ENCODE results near the gene PER3. TPM values are rescaled to one million over a fixed set of nuclear protein-coding genes. Genes with fewer than 3 reads are reported as not detected.

The PER3 gene
- polyA plus RNA-seq, 4 donors: 13.0 to 22.5 (median 13.9) TPM

DNA sequence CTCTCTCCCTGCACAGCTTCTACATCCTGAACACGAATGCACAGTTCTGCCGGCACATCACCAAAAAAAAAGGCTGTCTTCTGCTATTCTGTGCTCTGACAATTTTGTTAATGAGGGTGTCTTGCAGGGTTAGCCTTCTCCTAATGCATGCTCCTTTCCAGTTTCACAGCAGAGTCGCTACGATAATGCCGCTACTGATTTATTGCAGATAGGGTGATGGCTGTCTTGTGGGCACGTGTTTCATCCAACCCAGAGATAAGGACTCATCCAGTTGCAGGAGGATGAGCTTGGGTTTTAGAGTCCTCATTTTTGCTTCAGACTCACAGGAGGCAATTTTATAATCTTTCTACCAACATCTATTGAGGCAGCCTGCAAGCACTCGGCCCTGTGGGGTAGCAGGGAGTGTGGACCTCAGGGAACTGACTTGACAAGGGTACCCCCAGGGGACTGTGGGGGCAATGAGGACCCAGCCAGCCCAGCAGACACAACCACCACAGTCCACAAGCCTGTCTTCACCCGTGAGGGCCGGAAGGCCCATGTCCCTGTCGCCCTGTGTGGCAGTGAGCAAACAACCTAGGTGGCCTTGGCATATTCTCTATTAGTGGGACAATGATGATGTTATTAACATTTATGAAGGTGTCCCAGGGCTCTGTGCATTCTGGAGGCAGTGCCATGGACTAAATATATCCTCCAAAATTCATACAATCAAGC is 84.1 kb downstream of the PER3 start:
- DNase-seq (ENCODE audit: low read depth in 4 of 4, low spot score in 3 of 4): no peak

DNA sequence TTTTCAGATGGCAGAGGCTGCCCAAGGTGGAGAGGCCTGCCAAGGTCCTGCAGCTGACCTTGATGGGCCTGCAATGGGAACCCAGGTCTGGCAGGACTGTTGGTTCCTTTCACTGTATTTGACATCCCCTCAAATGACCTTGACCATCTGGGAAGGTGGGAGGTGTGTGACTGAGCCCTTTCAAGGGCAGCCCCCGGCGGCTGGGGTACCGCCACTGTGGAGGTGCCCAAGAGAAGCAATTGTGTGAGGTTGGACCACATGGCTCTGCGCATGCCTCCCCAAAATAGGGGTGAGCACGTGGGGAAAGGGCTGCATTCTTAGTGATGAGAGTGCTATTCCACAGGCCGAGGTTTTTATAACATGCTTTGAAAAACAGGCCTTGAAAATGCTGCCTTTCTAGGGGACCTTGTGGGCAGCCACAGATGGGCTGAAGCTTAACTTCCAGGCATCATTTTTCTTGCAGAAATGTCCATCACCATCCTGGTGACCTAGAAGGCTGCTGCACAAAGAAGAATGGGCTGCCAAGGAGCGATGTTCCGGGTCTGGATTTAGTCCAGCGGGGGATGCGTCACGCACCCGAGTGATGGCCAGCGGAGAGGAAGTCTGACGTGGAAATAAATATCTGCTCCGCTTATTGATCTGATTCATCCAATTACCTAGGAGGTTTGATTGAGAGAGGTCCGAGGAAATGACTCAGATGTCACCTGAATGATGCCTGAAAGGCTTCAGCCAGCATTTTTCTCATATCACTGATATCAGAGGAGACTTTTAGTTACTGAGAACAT is 85.2 kb downstream of the PER3 start:
- no peak for DNase-seq (ENCODE audit: low read depth in 4 of 4, low spot score in 3 of 4)

DNA sequence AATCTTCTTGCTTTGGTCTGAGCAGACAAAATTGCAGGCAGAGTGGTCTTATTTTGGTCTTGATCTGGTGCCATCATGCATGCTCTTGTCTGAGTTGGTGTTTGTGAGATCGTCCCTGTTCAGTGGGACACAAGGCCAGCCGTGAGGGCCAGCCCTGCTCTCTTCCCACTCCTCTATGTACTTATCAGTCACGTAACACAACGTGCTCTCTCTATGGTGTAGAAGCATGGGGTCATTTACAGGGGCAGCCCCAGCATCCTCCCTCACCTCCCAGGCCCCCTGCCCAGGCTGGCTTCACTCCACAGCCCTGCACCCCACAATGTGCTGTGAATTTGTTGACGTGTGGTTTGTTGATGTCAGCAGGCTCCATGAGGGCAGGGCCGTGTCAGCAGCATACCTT is 87.0 kb downstream of the PER3 start:
- no peak for DNase-seq (ENCODE audit: low read depth in 4 of 4, low spot score in 3 of 4)

DNA sequence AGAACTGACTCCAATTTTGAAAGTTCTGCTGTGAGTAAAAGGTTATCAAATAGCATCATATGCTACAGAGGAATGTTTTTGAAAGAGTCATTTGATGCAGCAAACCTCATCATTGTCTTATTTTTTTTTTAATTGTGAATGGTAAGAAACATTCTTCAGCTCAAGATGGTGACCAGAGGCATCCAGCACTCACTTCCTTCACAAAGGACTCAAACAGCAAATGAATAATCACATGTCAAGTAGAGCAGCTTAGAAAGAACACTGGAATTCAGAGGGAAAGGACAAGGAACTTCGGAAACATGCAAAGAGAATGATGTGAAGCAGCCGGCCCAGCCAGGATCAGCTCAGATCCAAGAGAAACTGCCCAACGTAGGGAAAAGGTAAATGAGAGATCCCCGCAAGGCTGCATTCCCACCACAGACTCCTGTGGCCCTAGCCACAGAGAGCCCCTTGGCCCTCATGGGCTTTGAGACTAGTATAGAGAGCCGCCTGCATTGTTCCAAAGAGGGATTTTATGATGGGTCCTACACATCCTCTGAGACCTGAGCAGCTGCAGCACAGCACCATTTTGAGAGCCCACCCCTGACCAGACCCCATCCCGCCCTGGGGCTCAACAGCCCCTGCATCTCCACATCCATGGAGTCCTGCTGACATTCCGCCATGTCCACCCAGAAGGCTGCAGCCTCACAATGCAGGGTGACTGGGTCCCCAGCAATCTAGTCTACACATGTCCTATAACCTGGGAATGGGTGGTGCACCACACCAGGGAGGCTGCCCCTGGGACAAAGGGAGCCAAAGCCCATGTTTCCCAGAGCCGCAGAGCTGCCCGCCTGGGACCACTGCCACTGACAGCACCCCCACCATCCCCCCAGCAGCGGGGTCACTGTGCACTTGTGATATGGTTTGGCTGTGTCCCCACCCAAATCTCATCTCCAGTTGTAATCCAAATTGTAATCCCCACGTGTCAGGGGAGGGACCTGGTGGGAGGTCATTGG is 90.0 kb downstream of the PER3 start:
- DNase-seq (ENCODE audit: low read depth in 4 of 4, low spot score in 3 of 4): no peak

DNA sequence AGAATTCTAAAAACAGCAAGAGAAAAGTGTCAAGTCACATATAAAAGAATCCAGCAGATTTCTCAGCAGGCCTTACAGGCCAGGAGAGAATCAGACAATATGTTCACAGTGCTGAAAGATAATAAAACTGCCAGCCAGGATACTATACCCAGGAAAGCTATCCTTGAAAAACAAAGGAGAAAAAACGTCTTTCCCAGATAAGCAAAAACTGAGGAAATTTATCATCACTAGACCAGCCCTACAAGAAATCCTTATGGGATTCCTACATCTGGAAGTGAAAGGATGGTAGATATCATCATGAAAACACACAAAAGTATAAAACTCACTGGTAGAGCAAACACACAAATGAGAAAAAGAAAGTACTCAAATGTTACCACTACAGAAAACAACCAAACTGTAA is 93.9 kb downstream of the PER3 start:
- no peak for DNase-seq (ENCODE audit: low read depth in 4 of 4, low spot score in 3 of 4)

DNA sequence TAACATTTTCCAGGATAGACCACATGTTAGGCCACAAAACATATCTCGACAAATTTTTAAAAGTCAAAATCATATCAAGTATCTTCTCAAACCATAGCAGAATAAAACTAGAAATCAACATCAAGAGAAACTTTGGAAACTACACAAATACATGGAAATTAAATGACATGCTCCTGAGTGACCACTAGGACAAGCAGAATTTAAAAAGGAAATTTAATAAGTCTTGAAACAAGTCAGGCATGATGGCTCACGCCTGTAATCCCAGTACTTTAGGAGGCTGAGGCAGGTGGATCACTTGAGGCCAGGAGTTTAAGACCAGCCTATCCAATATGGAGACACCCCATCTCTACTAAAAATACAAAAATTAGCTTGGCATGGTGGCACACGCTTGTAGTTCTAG is 95.1 kb downstream of the PER3 start:
- DNase-seq (ENCODE audit: low read depth in 4 of 4, low spot score in 3 of 4): no peak

DNA sequence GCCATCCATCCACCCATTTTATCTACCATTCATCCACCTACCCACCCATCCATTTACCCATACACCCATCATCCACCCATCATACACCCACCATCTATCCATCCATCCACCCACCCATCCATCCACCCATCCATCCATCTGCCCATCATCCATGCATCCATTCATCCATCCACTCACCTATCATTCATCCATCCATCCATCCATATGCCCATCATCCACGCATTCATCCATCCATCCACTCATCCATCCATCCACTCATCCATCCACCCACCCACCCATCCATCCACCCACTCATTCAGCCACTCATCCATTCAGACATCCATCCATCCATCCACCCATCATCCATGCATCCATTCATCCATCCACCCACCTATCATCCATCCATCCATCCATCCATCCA is 100.7 kb downstream of the PER3 start:
- no peak for DNase-seq (ENCODE audit: low read depth in 4 of 4, low spot score in 3 of 4)

DNA sequence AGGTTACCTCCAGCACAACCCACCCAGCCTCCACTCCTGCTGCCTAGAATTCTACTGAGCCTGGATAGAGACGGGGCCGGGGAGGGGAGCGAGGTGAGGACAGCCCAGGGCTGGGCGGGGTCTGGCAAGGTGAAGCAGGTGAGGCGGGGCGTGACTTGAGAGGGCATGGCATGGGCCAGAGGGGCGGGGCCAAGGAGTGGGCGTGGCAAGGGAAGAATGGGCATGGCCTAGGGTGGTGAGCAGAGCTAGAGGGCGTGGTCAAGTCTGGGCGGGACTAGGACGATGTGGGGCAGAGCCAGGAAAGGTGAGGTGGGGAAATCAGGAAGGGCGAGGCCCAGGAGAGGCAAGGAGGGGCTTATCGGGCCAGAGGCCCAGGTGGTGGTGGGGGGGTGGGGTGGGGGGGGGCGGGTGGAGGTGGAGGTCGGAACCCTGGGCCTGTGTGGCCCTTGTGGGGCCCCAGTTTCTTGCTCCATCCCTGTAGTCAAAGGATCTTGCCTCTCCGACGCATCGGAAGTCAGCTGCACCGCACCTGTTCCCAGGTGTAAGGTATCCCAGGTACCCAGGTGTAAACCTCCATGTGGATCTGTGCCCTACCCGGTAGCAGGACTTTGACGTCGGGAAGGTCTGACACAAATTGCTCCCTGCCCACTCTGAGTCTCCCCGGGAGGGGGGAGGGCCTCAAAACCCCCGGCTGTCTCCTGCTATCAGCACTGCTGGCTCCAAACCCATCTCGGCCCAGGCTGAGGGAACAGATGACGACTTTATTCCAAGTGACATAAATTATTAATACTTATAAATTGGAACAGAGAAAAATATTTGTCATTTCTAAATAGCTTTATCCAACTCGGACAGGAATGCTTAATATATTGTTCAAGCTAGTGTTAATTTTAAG is 101.7 kb downstream of the PER3 start:
- DNase-seq (ENCODE audit: low read depth in 4 of 4, low spot score in 3 of 4): no peak

DNA sequence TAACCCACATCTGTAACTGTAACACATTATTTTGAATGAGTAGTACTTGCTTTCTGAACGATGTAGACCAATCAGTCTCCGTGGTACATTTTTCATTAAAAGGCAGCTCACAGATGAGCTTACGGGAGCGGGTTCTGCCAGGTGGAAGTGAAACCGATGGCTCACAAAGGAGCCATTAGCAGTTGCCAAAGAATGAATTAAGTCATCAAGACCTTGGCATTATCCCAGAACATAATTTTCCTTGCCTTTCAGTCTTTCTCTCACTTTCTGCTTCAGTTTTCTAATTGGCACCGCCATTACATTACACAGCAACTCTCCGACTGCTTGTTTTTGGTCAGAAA is 102.3 kb downstream of the PER3 start:
- no peak for DNase-seq (ENCODE audit: low read depth in 4 of 4, low spot score in 3 of 4)

DNA sequence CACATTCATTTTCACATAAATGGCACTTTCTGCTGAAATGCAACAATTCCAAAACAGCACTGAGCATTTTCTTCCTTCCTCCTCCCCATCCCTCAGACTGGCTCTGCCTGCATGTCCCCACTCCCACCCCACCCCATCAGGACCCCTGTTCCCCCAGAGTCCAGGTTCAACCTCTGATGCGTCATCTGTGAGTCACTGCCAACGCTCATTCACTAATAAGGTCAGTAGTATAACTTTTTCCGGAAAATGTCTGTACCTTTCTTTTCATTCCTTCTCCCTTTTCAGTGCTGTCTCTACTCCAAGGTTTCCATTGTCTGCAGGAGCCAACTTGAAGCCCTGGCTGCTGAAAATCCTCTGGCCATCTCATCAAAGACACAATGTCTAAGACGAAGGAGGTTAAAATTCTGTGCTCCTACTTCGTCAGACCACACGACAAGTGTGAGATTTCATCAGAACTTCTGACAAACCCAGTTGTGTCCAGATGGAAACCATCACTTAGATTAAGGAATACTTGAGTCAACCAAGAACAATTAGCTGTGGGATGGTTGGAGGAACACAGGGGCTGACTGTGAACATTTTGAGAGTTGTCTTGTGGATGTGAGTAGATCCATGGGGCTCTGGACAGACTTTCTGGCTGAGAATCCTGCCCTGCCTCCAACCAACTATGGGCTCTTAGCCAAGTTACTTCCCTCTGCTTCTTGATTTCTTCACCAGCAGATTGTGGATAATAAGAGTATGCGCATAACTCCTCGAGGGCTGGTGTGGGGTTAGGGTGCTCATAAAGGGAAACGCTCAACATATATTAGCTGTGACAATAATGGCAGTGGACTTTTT is 104.4 kb downstream of the PER3 start:
- no peak for DNase-seq (ENCODE audit: low read depth in 4 of 4, low spot score in 3 of 4)

DNA sequence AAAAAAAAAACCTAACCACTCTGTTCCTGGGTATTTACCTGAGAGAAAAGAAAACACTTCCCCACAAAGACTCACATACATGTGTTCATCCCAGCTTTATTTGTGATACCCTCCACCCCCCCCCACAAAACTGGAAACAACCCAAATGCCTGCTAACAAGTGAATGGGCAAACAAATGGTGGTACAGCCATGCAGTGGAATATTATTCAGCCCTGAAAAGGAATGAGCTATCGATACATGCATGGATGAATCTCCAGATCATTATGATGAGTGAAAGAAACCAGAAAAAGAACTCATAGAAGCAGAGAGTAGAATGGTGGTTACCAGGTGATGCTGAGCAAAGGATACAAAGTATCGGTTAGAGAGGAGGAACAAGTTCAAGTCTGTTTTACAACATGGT is 106.8 kb downstream of the PER3 start:
- no peak for DNase-seq (ENCODE audit: low read depth in 4 of 4, low spot score in 3 of 4)

DNA sequence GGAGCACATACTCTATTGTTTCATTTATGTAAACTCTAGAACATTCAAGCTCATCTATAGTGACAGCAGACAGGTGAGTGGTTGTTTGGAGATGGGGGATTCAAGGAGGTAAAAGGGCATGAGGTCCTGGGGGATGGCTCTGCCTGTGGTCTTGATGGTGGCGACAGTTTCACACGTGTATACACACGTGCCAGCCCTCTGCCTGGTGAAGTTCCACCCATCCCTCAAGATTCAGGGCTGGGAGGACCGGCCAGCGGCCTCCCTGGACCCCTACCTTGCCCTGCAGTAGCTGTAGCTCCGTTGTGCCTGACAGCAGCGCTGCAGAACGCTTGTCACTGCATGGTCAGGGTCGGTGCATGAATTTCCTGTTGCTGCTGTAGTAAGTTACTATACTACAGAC is 107.7 kb downstream of the PER3 start:
- DNase-seq (ENCODE audit: low read depth in 4 of 4, low spot score in 3 of 4): no peak

DNA sequence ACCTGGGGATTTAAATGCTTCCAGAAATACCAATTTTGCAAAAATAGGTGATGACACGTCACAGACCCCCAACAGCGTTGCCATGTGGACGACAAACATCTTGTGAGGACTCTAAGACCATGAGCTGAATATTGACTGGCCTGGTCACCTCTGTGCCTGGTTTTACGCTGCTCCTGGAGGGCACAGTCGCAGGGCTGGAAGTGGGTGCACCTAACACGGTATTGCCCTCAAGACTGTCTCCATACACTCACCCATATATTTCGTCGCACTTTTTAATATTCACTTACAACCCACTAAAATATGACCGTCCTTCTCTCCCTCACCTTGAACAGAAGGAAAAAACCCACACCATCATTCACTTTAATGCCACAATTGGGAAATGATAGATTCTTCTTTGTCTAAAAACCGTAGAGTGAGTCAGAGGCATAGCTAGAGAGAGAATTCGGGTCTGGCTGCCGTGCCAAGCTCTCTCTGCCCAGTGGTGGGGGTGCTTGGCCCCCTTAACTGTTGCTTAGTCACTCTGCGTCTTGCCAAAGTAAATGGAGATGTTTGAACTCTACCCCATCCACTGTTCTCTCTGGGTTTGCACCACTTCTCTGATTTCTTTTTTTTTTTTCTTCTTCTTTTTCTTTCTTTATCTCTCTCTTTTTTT is 109.6 kb downstream of the PER3 start:
- no peak for DNase-seq (ENCODE audit: low read depth in 4 of 4, low spot score in 3 of 4)

Other genes with a start within 250 kb of the PER3 start
- gene VAMP3, start 13.0 kb upstream of the PER3 start, polyA plus RNA-seq (ENCODE audit: insufficient read length in 4 of 4): 100 to 1,000 TPM; 100 to 116 (median 104) TPM
- gene UTS2, start 68.8 kb downstream of the PER3 start, polyA plus RNA-seq (ENCODE audit: insufficient read length in 4 of 4): under 1 TPM in 1 of 4 donors, not detected in 3; 0.24 TPM
- under 1 TPM; 0.07 to 0.17 (median 0.11) TPM for gene TNFRSF9, start 156.5 kb downstream of the PER3 start, polyA plus RNA-seq (ENCODE audit: insufficient read length in 4 of 4)
- gene PARK7, start 177.4 kb downstream of the PER3 start, polyA plus RNA-seq (ENCODE audit: insufficient read length in 4 of 4): 100 to 1,000 TPM; 267 to 365 (median 318) TPM
- 10 to 100 TPM; 13.8 to 24.4 (median 23.0) TPM for gene ERRFI1, start 242.0 kb downstream of the PER3 start, polyA plus RNA-seq (ENCODE audit: insufficient read length in 4 of 4)

Data from left renal pelvis (tissue), 4 donors.